ENCODE results near the gene PGM3.

The PGM3 gene

DNA sequence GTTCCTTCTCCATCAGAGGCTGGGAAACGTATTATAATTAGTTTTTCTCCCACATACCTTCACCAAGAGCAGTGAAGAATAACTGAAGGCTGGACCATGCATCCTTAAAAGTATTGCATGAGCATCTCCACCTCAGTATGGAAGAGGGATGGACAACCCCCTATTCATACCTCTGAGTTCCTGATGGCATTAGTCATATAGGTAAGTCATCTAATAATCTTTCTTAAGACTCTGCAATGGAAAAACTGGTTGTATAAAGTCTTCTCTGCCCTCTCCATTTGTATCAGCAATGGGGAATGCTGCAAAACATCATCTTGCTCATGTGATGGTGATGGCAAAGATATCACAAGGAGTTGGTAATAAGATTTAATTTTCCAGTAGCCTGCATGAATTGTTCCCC lies 24.5 kb downstream of the PGM3 start:
- WGBS (ENCODE audit: insufficient coverage), result no CpG with 5 or more reads among the region's 1 CpG
- Histone ChIP-seq H3K4me1 (ENCODE audit: control extremely low read depth in 1 of 4, control insufficient read depth in 4 of 4, insufficient read depth in 4 of 4, low read length in 3 of 4) (no peaks in the 10 kb centered on the region), H3K27ac (ENCODE audit: insufficient read depth in 1 of 2, low read depth in 1 of 2, low read length in 2 of 2, poor library complexity in 1 of 2, severe bottlenecking in 2 of 2) (no peak overlapping the region), H3K27me3 (replicated peaks in 2 of 5; ENCODE audit: control insufficient read depth in 4 of 5, insufficient read depth in 5 of 5, low read length in 4 of 5) (no peaks in the 10 kb centered on the region), H3K4me3 (ENCODE audit: control insufficient read depth in 1 of 7, extremely low read depth in 1 of 7, insufficient read depth in 4 of 7, low read depth in 2 of 7, low read length in 6 of 7) (no peak overlapping the region), H3K9me3 (ENCODE audit: control extremely low read depth in 1 of 5, control insufficient read depth in 4 of 5, insufficient read depth in 2 of 5, low read depth in 1 of 5, low read length in 4 of 5) (no peaks in the 10 kb centered on the region), H3K36me3 (ENCODE audit: control insufficient read depth in 4 of 4, insufficient read depth in 4 of 4, low read length in 3 of 4) (peaks cover 24 to 80% (median 46%) of the 10 kb centered on the region in 4 experiments)
- CTCF ChIA-PET, result interaction anchor here (2.1 kb wide), 1 partner anchor 102 kb away, joined by 10 read pairs; the partner anchor contains the start of genes DOP1A and UBE3D
- DNase-seq, result no peak
- POLR2A ChIA-PET, result no interaction called here

DNA sequence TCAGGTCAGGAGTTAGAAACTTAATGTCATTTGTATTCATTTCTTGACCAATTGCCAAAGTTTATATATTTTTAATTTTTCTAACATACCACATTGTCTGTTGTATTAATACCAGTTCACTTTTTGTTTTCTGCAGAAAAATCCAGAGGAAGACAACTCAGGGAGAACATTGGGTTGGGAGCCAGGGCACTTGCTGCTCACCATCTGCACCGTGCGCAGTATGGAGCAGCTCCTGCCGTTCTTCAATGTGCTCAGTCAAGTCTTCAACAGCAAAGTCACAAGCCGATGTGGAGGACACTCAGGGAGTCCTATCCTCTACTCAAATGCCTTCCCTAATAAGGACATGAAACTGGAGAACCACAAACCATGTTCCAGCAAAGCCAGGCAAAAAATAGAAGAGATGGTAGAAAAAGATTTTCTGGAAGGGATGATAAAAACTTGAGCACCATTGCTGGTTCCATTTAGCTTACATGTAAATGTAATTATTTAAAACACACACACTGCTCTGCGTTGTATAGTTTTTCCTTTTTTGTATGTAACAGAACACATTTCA lies 25.3 kb downstream of the PGM3 start:
- no peak overlapping the region for H3K4me3 ChIP-seq (ENCODE audit: control insufficient read depth in 1 of 7, extremely low read depth in 1 of 7, insufficient read depth in 4 of 7, low read depth in 2 of 7, low read length in 6 of 7)
- no peaks in the 10 kb centered on the region for H3K4me1 ChIP-seq (ENCODE audit: control extremely low read depth in 1 of 4, control insufficient read depth in 4 of 4, insufficient read depth in 4 of 4, low read length in 3 of 4)
- POLR2A ChIA-PET, result no interaction called here
- H3K27me3 ChIP-seq (replicated peaks in 2 of 5; ENCODE audit: control insufficient read depth in 4 of 5, insufficient read depth in 5 of 5, low read length in 4 of 5), result no peaks in the 10 kb centered on the region
- H3K9me3 ChIP-seq (ENCODE audit: control extremely low read depth in 1 of 5, control insufficient read depth in 4 of 5, insufficient read depth in 2 of 5, low read depth in 1 of 5, low read length in 4 of 5), result no peaks in the 10 kb centered on the region
- no peak for DNase-seq
- 100% methylated on average over 3 of the region's 5 CpGs for WGBS (ENCODE audit: insufficient coverage)
- CTCF ChIA-PET, result interaction anchor here (2.1 kb wide), 1 partner anchor 101 kb away, joined by 10 read pairs; the partner anchor contains the start of genes DOP1A and UBE3D
- no peak overlapping the region for H3K27ac ChIP-seq (ENCODE audit: insufficient read depth in 1 of 2, low read depth in 1 of 2, low read length in 2 of 2, poor library complexity in 1 of 2, severe bottlenecking in 2 of 2)
- peaks cover 25 to 74% (median 43%) of the 10 kb centered on the region in 4 experiments for H3K36me3 ChIP-seq (ENCODE audit: control insufficient read depth in 4 of 4, insufficient read depth in 4 of 4, low read length in 3 of 4)

DNA sequence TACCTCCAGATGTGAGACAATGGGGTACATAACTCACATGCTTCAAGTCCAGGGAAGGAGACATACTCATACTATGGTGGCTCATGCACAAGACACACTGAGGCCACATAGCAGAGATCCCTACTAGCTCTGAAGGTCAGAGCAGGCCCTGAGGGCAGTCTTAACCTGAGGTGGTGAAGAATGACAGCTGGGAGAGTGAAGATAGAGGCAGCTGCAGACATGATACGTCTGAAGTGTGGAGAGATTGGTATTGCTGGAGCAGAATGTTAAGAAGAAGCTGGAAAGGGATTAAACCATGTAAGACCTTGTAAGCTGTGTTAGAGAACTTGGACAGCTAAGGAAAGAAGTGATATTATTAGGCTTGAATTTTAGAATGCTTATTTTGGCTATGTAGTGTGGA lies 32.9 kb downstream of the PGM3 start:
- ChIA-PET POLR2A (interaction anchor here (0.6 kb wide), 1 partner anchor 44 kb away, joined by 3 read pairs; no protein-coding TSS in a partner anchor), CTCF (no interaction called here)
- Histone ChIP-seq H3K4me1 (ENCODE audit: control extremely low read depth in 1 of 4, control insufficient read depth in 4 of 4, insufficient read depth in 4 of 4, low read length in 3 of 4) (no peaks in the 10 kb centered on the region), H3K27me3 (replicated peaks in 2 of 5; ENCODE audit: control insufficient read depth in 4 of 5, insufficient read depth in 5 of 5, low read length in 4 of 5) (no peaks in the 10 kb centered on the region), H3K36me3 (ENCODE audit: control insufficient read depth in 4 of 4, insufficient read depth in 4 of 4, low read length in 3 of 4) (peaks cover 18 to 37% (median 24%) of the 10 kb centered on the region in 4 experiments), H3K9me3 (ENCODE audit: control extremely low read depth in 1 of 5, control insufficient read depth in 4 of 5, insufficient read depth in 2 of 5, low read depth in 1 of 5, low read length in 4 of 5) (no peaks in the 10 kb centered on the region), H3K4me3 (ENCODE audit: control insufficient read depth in 1 of 7, extremely low read depth in 1 of 7, insufficient read depth in 4 of 7, low read depth in 2 of 7, low read length in 6 of 7) (no peak overlapping the region), H3K27ac (ENCODE audit: insufficient read depth in 1 of 2, low read depth in 1 of 2, low read length in 2 of 2, poor library complexity in 1 of 2, severe bottlenecking in 2 of 2) (no peak overlapping the region)
- DNase-seq, result no peak
- 94% methylated on average over 1 of the region's 1 CpG for WGBS (ENCODE audit: insufficient coverage)

DNA sequence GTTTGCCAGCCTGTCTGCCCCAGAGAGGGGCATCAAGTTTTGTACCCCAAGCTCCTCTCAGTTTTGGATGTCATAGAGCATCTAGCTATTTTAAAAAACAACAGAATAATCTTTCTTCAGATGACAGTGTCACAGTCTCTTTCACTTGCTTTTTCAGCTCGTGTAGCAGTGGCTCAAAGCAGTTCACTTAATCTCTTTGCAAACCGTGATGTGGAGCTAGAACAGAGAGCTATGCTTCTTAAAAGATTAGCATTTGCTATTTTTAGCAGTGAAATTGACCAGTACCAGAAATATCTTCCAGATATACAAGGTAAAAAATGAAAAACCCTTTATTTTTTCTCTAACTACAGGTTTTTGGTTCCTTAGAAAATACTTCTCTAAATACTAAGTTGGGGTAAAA lies 37.3 kb downstream of the PGM3 start:
- Histone ChIP-seq H3K9me3 (ENCODE audit: control extremely low read depth in 1 of 5, control insufficient read depth in 4 of 5, insufficient read depth in 2 of 5, low read depth in 1 of 5, low read length in 4 of 5) (no peaks in the 10 kb centered on the region), H3K36me3 (ENCODE audit: control insufficient read depth in 4 of 4, insufficient read depth in 4 of 4, low read length in 3 of 4) (peaks cover 17 to 35% (median 32%) of the 10 kb centered on the region in 4 experiments), H3K4me3 (ENCODE audit: control insufficient read depth in 1 of 7, extremely low read depth in 1 of 7, insufficient read depth in 4 of 7, low read depth in 2 of 7, low read length in 6 of 7) (no peak overlapping the region), H3K4me1 (ENCODE audit: control extremely low read depth in 1 of 4, control insufficient read depth in 4 of 4, insufficient read depth in 4 of 4, low read length in 3 of 4) (no peaks in the 10 kb centered on the region), H3K27me3 (replicated peaks in 2 of 5; ENCODE audit: control insufficient read depth in 4 of 5, insufficient read depth in 5 of 5, low read length in 4 of 5) (no peaks in the 10 kb centered on the region), H3K27ac (ENCODE audit: insufficient read depth in 1 of 2, low read depth in 1 of 2, low read length in 2 of 2, poor library complexity in 1 of 2, severe bottlenecking in 2 of 2) (no peak overlapping the region)
- DNase-seq, result no peak
- ChIA-PET POLR2A (interaction anchor here (0.6 kb wide), 1 partner anchor 89 kb away, joined by 4 read pairs; no protein-coding TSS in a partner anchor), CTCF (interaction anchor here (1.3 kb wide), 1 partner anchor 10 kb away, joined by 3 read pairs; no protein-coding TSS in a partner anchor)
- 100% methylated on average over 1 of the region's 2 CpGs for WGBS (ENCODE audit: insufficient coverage)

DNA sequence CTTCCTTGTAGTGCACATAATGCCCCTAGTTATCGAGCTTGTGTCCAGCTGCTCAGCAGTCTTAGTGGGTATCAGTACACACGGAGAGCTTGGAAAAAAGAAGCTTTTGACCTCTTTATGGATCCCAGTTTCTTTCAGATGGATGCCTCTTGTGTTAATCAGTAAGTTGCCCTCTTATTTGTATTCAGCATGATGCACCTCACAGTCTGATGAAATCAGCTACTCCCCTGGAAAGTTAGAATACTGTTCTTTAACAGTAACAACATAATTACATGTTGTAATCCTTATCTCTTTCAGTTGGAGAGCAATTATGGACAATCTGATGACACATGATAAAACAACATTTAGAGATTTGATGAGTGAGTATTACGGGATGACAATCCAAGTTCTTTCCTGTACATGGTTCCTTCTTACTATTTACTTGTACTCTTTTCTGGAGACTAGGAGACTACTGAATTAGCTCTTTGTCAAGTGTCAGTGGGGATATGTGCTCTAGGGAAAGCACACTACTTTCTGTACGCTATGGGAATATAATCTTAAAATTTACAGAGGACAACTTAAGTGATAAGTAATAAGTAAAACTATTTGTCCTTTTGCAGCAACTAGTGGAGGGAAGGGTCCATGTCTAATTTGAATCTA lies 39.1 kb downstream of the PGM3 start:
- no peak for DNase-seq
- no peak overlapping the region for H3K27ac ChIP-seq (ENCODE audit: insufficient read depth in 1 of 2, low read depth in 1 of 2, low read length in 2 of 2, poor library complexity in 1 of 2, severe bottlenecking in 2 of 2)
- WGBS (ENCODE audit: insufficient coverage), result 100% methylated on average over 2 of the region's 4 CpGs
- no peaks in the 10 kb centered on the region for H3K27me3 ChIP-seq (replicated peaks in 2 of 5; ENCODE audit: control insufficient read depth in 4 of 5, insufficient read depth in 5 of 5, low read length in 4 of 5)
- POLR2A ChIA-PET, result no interaction called here
- H3K36me3 ChIP-seq (ENCODE audit: control insufficient read depth in 4 of 4, insufficient read depth in 4 of 4, low read length in 3 of 4), result peaks cover 15 to 29% (median 26%) of the 10 kb centered on the region in 4 experiments
- no peaks in the 10 kb centered on the region for H3K9me3 ChIP-seq (ENCODE audit: control extremely low read depth in 1 of 5, control insufficient read depth in 4 of 5, insufficient read depth in 2 of 5, low read depth in 1 of 5, low read length in 4 of 5)
- H3K4me3 ChIP-seq (ENCODE audit: control insufficient read depth in 1 of 7, extremely low read depth in 1 of 7, insufficient read depth in 4 of 7, low read depth in 2 of 7, low read length in 6 of 7), result no peak overlapping the region
- CTCF ChIA-PET, result no interaction called here
- H3K4me1 ChIP-seq (ENCODE audit: control extremely low read depth in 1 of 4, control insufficient read depth in 4 of 4, insufficient read depth in 4 of 4, low read length in 3 of 4), result no peaks in the 10 kb centered on the region

DNA sequence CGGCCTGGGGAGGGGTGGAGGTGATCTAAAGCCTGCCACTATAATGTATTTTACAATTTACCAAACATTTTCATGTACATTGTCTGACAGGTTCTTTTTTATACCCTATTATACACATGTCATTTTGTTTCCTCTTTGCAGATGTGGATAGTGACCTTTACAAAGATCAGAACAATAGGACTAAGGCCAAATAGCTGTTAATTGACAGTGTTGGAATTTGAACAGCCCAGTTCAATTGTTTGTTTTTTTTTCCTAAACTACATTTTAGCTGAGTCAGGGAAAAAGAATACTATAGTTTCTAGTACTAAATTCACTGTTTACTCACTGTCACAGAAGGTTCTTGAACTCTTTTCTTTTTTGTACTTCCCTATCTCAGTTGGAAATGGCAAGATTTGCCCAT lies 40.2 kb downstream of the PGM3 start:
- no CpG with 5 or more reads among the region's 1 CpG for WGBS (ENCODE audit: insufficient coverage)
- H3K36me3 ChIP-seq (ENCODE audit: control insufficient read depth in 4 of 4, insufficient read depth in 4 of 4, low read length in 3 of 4), result peaks cover 15 to 29% (median 25%) of the 10 kb centered on the region in 4 experiments
- no peak for DNase-seq
- no peaks in the 10 kb centered on the region for H3K9me3 ChIP-seq (ENCODE audit: control extremely low read depth in 1 of 5, control insufficient read depth in 4 of 5, insufficient read depth in 2 of 5, low read depth in 1 of 5, low read length in 4 of 5)
- CTCF ChIA-PET, result no interaction called here
- no peak overlapping the region for H3K27ac ChIP-seq (ENCODE audit: insufficient read depth in 1 of 2, low read depth in 1 of 2, low read length in 2 of 2, poor library complexity in 1 of 2, severe bottlenecking in 2 of 2)
- H3K27me3 ChIP-seq (replicated peaks in 2 of 5; ENCODE audit: control insufficient read depth in 4 of 5, insufficient read depth in 5 of 5, low read length in 4 of 5), result no peaks in the 10 kb centered on the region
- POLR2A ChIA-PET, result interaction anchor here (0.7 kb wide), 1 partner anchor 19 kb away, joined by 3 read pairs; no protein-coding TSS in a partner anchor
- H3K4me1 ChIP-seq (ENCODE audit: control extremely low read depth in 1 of 4, control insufficient read depth in 4 of 4, insufficient read depth in 4 of 4, low read length in 3 of 4), result no peaks in the 10 kb centered on the region
- no peak overlapping the region for H3K4me3 ChIP-seq (ENCODE audit: control insufficient read depth in 1 of 7, extremely low read depth in 1 of 7, insufficient read depth in 4 of 7, low read depth in 2 of 7, low read length in 6 of 7)

DNA sequence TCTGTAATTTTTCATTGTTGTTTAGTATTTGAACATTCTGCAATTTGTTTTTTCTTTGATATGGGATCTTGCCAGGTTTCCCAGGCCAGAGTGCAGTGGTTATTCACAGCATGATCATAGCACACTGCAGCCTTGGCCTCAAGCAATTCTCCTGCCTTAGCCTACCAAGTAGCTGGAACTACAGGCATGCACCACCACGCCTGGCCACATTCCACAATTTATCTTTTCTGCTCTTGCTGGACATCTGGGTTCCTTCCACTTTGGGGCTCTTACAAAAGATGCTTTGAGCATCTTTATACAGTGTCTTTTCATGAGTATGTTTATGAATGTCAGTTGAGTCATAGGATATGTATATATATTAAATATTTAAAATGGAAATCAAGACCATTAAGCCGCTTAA lies 42.0 kb downstream of the PGM3 start:
- H3K27ac ChIP-seq (ENCODE audit: insufficient read depth in 1 of 2, low read depth in 1 of 2, low read length in 2 of 2, poor library complexity in 1 of 2, severe bottlenecking in 2 of 2), result no peak overlapping the region
- H3K36me3 ChIP-seq (ENCODE audit: control insufficient read depth in 4 of 4, insufficient read depth in 4 of 4, low read length in 3 of 4), result peaks cover 8 to 19% (median 15%) of the 10 kb centered on the region in 4 experiments
- no peaks in the 10 kb centered on the region for H3K27me3 ChIP-seq (replicated peaks in 2 of 5; ENCODE audit: control insufficient read depth in 4 of 5, insufficient read depth in 5 of 5, low read length in 4 of 5)
- H3K4me3 ChIP-seq (ENCODE audit: control insufficient read depth in 1 of 7, extremely low read depth in 1 of 7, insufficient read depth in 4 of 7, low read depth in 2 of 7, low read length in 6 of 7), result no peak overlapping the region
- H3K9me3 ChIP-seq (ENCODE audit: control extremely low read depth in 1 of 5, control insufficient read depth in 4 of 5, insufficient read depth in 2 of 5, low read depth in 1 of 5, low read length in 4 of 5), result no peaks in the 10 kb centered on the region
- DNase-seq, result no peak
- no peaks in the 10 kb centered on the region for H3K4me1 ChIP-seq (ENCODE audit: control extremely low read depth in 1 of 4, control insufficient read depth in 4 of 4, insufficient read depth in 4 of 4, low read length in 3 of 4)
- ChIA-PET CTCF (no interaction called here), POLR2A (no interaction called here)
- no CpG with 5 or more reads among the region's 2 CpGs for WGBS (ENCODE audit: insufficient coverage)

Data from common myeloid progenitor, CD34-positive (primary cell).